ENCODE measurements around the gene TRIM6. TPM values are rescaled to one million over a fixed set of nuclear protein-coding genes. Genes with fewer than 3 reads are reported as not detected.

TRIM6 gene
- total RNA-seq, 1 experiment from 2014 or later: 53.8 TPM

DNA sequence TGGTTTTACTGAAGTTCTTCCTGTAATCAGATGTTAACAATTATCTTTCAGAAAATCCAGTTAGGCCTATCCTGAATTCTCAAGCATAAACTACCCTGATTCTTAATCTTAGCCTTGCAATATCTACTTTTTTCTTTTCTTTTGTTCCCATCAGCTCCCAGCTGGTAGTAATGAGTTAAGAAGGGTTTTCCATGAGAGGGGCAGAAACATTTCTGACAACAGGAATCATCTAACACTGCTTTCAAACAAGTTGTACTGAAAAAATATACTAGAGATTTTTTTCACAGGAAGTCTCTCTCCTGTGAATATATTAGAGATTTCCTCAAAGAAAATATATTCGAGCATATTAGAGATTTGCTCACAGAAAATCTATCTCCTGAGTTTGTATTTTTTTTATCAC lies 3.3 kb upstream of the TRIM6 start:
- DNase-seq (ENCODE audit: low read depth, low spot score) (no peak), ATAC-seq (no peak)
- intact Hi-C loops (cut with micrococcal nuclease; ENCODE audit: unreplicated experiment) (no loop called here), in situ Hi-C loops (cut with HindIII; ENCODE audit: low pct_unique_long_range_greater_than_20kb, low sequenced_read_pairs) (no loop called here)
- CTCF ChIA-PET: no interaction called here
- H3K9me3 ChIP-seq (ENCODE audit: control insufficient read depth, insufficient read depth, low read depth, low read length): no peaks in the 10 kb centered on the region
- no peaks in the 10 kb centered on the region for H3K27me3 ChIP-seq (ENCODE audit: control insufficient read depth, insufficient read depth, low read length)
- peak overlapping the region; percentile 25; the same call in 1 of the 2 replicates for H3K27ac ChIP-seq (ENCODE audit: low read length)
- POLR2A ChIA-PET: no interaction called here
- H3K4me1 ChIP-seq (ENCODE audit: control insufficient read depth, insufficient read depth, low read length): peaks cover 8% of the 10 kb centered on the region; the same call in 1 of the 2 replicates
- H3K36me3 ChIP-seq (ENCODE audit: control insufficient read depth, insufficient read depth, low read length): no peaks in the 10 kb centered on the region
- TF ChIP-seq POLR2AphosphoS5 (IDR thresholded peaks at IDR 0.05; ENCODE audit: low read depth, low read length): no peak
- TF ChIP-seq TCF7L2 (IDR thresholded peaks at IDR 0.05; ENCODE audit: low read depth, low read length): no peak
- no peak for TF ChIP-seq REST (IDR thresholded peaks at IDR 0.05; ENCODE audit: insufficient read depth in 1 of 2, low read depth in 2 of 2, low read length in 1 of 2)
- TF ChIP-seq SIN3A (IDR thresholded peaks at IDR 0.05; ENCODE audit: borderline replicate concordance, insufficient read depth, low read depth, low read length): no peak
- TF ChIP-seq, protein P1, sequence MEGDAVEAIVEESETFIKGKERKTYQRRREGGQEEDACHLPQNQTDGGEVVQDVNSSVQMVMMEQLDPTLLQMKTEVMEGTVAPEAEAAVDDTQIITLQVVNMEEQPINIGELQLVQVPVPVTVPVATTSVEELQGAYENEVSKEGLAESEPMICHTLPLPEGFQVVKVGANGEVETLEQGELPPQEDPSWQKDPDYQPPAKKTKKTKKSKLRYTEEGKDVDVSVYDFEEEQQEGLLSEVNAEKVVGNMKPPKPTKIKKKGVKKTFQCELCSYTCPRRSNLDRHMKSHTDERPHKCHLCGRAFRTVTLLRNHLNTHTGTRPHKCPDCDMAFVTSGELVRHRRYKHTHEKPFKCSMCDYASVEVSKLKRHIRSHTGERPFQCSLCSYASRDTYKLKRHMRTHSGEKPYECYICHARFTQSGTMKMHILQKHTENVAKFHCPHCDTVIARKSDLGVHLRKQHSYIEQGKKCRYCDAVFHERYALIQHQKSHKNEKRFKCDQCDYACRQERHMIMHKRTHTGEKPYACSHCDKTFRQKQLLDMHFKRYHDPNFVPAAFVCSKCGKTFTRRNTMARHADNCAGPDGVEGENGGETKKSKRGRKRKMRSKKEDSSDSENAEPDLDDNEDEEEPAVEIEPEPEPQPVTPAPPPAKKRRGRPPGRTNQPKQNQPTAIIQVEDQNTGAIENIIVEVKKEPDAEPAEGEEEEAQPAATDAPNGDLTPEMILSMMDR (IDR thresholded peaks at IDR 0.05): no peak
- no peak overlapping the region for H3K4me3 ChIP-seq (ENCODE audit: low read depth in 2 of 2, low read length in 2 of 2)
- BruUV-seq (replicated peaks): no TSS peak

GRCh38 chr11:5597953-5598352 lies 1.5 kb downstream of the TRIM6 start:
- in situ Hi-C loops (cut with HindIII; ENCODE audit: low pct_unique_long_range_greater_than_20kb, low sequenced_read_pairs): no loop called here

More at GRCh38 chr11:5597953-5598352, 1.5 kb downstream of the TRIM6 start:
- ATAC-seq (peak; percentile 39; the same call in 1 of the 2 replicates), DNase-seq (ENCODE audit: low read depth, low spot score) (no peak)
- no TSS peak for BruUV-seq (replicated peaks)
- Histone ChIP-seq H3K36me3 (ENCODE audit: control insufficient read depth, insufficient read depth, low read length) (no peaks in the 10 kb centered on the region), H3K27ac (ENCODE audit: low read length) (peak overlapping the region; percentile 87), H3K4me1 (ENCODE audit: control insufficient read depth, insufficient read depth, low read length) (peaks cover 37% of the 10 kb centered on the region), H3K4me3 (ENCODE audit: low read depth in 2 of 2, low read length in 2 of 2) (peak overlapping the region; percentile 77 to 97), H3K9me3 (ENCODE audit: control insufficient read depth, insufficient read depth, low read depth, low read length) (no peaks in the 10 kb centered on the region), H3K27me3 (ENCODE audit: control insufficient read depth, insufficient read depth, low read length) (no peaks in the 10 kb centered on the region)
- TF ChIP-seq, protein P1 (IDR thresholded peaks at IDR 0.05): no peak
- TF ChIP-seq SIN3A (IDR thresholded peaks at IDR 0.05; ENCODE audit: borderline replicate concordance, insufficient read depth, low read depth, low read length) (no peak), POLR2AphosphoS5 (IDR thresholded peaks at IDR 0.05; ENCODE audit: low read depth, low read length) (no peak), TCF7L2 (IDR thresholded peaks at IDR 0.05; ENCODE audit: low read depth, low read length) (no peak), REST (IDR thresholded peaks at IDR 0.05; ENCODE audit: insufficient read depth in 1 of 2, low read depth in 2 of 2, low read length in 1 of 2) (no peak)
- ChIA-PET CTCF (no interaction called here), POLR2A (interaction anchor here (0.5 kb wide), 1 partner anchor 9 kb away, joined by 9 read pairs; no protein-coding TSS in a partner anchor)
- intact Hi-C loops (cut with micrococcal nuclease; ENCODE audit: unreplicated experiment): loop anchor here (5.0 kb wide), 1 partner anchor 89 kb away; the partner anchor contains the start of genes TRIM22 and TRIM5
